Activated naive CD4-positive, alpha-beta T cell treated with anti-CD3 and anti-CD28 coated beads, Interleukin-2, amount 50 U/mL, for 24 hours (primary cell): Measurements from ENCODE around the gene LRP5.
"Not testable (repeated sequence)": the region's sequence is repeated elsewhere in the genome, so short reads cannot be mapped to it uniquely, and the experiment has no call there.

ENCODE experiments used
- H3K27ac Mint-ChIP-seq: one replicate; pipeline ENCODE4 v1.8.0; 2021; ENCODE audit warnings: mild to moderate bottlenecking, mixed read lengths
- H3K27me3 Mint-ChIP-seq: one replicate; pipeline ENCODE4 v1.8.0; 2021; ENCODE audit warnings: mixed read lengths
- H3K36me3 Mint-ChIP-seq: one replicate; pipeline ENCODE4 v1.8.0; 2021; ENCODE audit warnings: mixed read lengths
- H3K4me1 Mint-ChIP-seq: one replicate; pipeline ENCODE4 v1.8.0; 2021; ENCODE audit warnings: mixed read lengths
- H3K4me3 Mint-ChIP-seq: one replicate; pipeline ENCODE4 v1.8.0; 2021; ENCODE audit warnings: mild to moderate bottlenecking, mixed read lengths
- H3K9me3 Mint-ChIP-seq: one replicate; pipeline ENCODE4 v1.8.0; 2021; ENCODE audit warnings: mixed read lengths

The LRP5 gene

DNA sequence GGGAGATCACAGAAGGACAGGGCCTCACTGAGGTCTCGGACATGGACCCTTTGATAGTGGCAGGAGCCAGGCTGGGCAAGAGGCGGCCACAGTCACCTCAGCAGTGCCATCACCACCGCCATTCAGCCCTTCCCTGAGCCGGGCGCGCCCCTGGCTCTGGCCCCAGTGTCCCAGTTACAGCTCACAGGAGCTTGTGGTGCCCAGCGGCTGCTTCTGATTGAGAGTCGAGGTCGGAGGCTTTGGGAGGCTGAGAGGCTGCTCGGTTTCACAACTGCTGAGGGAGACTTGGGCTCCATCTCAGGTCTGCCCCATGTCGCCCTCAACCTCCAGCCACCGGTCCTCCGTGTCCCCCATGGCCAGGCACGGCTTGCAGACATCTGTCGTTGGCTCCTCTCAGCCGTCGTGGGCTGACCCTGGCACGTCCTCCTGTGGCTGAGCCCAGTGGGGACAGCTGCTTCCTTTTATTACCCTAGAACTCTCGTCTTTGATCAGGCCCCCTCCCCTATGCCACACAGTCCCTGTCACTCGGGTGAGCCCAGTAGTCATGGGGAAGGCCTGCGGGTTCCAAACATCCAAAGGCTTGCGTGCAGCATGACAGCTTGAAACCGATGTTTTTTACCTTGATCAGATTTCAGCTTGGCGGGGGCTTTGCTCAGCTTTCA lies 119.7 kb downstream of the LRP5 start:
- no peak overlapping the region for H3K27ac Mint-ChIP-seq

DNA sequence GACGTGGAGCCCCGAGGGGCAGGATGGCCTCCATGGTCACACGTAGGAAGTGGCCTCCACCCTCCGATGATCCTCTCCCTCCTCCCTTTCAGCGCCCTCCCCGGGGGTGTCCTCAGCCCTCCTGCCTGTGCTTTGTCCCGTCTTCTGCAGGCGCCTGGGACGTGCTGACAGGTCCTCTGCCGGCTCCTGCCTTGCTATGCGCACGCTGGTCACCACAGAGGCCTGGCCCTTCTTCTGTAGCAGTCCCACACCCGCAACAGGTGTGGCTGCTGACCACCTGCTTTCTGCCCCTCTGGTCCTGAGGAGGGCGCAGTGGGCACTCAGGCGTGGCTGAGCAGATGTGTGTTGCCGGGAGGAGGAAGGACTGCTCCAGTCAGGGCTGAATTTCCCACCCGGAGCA lies 120.5 kb downstream of the LRP5 start:
- Mint-ChIP-seq H3K4me3 (no peak overlapping the region), H3K27ac (no peak overlapping the region), H3K9me3 (no peaks in the 10 kb centered on the region), H3K27me3 (no peaks in the 10 kb centered on the region), H3K36me3 (peaks cover 13% of the 10 kb centered on the region), H3K4me1 (no peaks in the 10 kb centered on the region)

More for the DNA sequence above, 119.7 kb downstream of the LRP5 start:
- no peaks in the 10 kb centered on the region for H3K27me3 Mint-ChIP-seq
- no peaks in the 10 kb centered on the region for H3K4me1 Mint-ChIP-seq
- H3K4me3 Mint-ChIP-seq: no peak overlapping the region
- peaks cover 13% of the 10 kb centered on the region for H3K36me3 Mint-ChIP-seq
- H3K9me3 Mint-ChIP-seq: no peaks in the 10 kb centered on the region

DNA sequence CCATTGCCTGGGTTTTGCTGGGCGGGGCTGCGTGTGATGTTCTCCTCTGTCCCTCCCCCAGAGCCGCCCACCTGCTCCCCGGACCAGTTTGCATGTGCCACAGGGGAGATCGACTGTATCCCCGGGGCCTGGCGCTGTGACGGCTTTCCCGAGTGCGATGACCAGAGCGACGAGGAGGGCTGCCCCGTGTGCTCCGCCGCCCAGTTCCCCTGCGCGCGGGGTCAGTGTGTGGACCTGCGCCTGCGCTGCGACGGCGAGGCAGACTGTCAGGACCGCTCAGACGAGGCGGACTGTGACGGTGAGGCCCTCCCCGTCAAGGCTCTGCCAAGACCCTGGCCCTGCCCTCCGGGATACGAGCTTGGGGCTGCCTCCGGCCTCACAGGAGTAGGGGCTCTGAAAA lies 121.2 kb downstream of the LRP5 start:
- Mint-ChIP-seq H3K4me3 (no peak overlapping the region), H3K4me1 (no peaks in the 10 kb centered on the region), H3K9me3 (no peaks in the 10 kb centered on the region), H3K36me3 (peaks cover 11% of the 10 kb centered on the region), H3K27ac (no peak overlapping the region), H3K27me3 (no peaks in the 10 kb centered on the region)

DNA sequence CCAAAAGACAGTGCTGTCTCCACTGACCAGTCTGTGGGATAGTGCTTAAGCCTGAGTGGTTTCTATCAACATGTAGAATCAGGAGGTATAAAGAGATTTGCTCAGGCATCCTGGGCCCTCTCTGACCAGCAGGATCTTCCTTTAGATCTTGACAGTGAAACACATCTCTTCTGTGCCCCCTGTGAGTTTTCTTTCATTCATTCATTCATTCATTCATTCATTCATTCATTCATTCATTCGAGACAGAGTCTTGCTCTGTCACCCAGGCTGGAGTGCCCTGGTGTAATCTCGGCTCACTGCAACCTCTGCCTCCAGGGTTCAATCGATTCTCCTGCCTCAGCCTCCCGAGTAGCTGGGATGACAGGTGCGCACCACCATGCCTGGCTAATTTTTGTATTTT lies 121.8 kb downstream of the LRP5 start:
- H3K4me3 Mint-ChIP-seq: not testable (repeated sequence)

DNA sequence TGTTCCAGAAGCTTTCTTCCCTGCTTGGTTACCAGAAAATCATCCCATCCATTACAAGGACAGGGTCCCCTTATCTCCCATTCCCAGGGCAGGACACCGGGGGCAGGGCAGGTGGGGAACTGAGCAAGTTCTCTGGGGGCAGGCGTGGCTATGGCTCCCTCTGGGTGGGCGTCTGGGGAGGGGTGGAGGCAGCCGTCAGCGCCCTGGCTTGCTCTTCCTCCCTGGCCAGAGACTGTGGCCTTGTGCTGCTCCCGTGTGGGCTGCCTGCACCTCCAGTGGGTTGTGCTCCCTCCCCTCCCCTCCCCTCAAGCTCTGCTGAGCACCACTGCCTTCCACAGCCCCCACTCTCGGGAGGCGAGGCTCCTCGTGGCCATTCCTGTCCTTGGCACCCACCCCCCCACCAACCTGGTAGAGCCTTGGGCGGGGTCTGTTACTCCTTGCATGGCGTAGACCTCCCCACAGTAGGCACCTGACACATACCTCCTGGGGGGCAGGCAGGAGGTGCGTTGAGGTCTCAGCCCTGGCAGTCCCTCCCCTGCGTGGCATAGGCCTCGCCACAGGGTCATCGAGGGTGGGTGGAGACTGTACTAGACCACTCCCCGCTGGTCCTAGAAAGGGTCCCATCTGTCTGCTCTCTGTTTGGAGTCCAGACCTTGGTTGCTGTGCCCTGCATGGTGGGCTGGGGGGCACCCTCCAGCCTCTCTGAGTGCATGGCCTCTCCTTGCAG lies 123.9 kb downstream of the LRP5 start:
- Mint-ChIP-seq H3K4me3 (no peak overlapping the region), H3K27ac (no peak overlapping the region), H3K4me1 (no peaks in the 10 kb centered on the region), H3K27me3 (no peaks in the 10 kb centered on the region), H3K36me3 (no peaks in the 10 kb centered on the region), H3K9me3 (no peaks in the 10 kb centered on the region)

More for the DNA sequence above, 121.8 kb downstream of the LRP5 start:
- H3K27me3 Mint-ChIP-seq, H3K36me3 Mint-ChIP-seq, H3K27ac Mint-ChIP-seq, H3K4me1 Mint-ChIP-seq, H3K9me3 Mint-ChIP-seq: not testable (repeated sequence)

DNA sequence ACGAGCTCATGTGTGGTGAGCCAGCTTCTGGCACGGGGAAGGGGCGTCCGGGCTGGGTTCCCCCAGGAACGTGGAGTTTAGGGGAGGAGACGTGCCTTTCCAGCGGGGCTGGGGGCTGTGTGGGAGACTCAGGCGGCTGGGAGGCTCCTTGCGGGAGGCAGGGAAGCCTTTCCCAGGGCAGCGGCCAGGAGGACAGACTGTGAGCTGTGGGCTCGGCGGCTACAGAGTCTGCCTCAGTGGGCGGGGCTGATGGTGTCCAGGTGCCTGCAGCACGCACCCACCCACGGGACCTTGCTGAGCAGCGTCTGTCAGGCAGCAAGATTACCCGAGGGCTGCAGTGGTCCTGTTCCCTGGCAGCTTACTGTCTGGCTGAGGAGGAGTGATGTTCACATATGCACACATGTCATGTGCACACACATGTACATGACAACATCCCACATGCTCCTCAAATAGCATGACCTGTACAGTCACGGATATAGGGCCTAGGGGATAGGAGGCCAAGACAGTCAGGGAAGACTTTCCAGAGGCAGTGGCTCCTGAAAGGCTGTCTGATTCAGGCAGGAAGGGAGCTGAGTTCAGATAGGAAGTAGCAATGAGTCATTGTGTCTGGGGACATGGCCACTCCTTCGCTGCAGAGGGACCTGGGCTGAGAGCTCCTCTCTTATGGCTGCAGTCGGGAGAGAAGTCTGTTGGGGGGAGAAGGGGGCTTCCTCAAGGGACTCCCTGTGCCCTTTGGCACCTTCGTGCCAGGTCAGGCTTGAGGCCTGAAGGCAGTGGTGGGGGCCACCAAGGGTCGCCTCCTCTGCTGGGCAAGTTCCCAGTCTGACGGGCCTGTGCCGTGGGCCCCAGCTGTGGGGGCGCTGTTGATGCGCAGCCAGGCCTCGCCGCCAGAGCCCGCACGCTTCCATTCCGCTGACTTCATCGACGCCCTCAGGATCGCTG lies 124.9 kb downstream of the LRP5 start:
- Mint-ChIP-seq H3K4me3 (no peak overlapping the region), H3K36me3 (no peaks in the 10 kb centered on the region), H3K4me1 (no peaks in the 10 kb centered on the region), H3K27me3 (no peaks in the 10 kb centered on the region), H3K27ac (no peak overlapping the region), H3K9me3 (no peaks in the 10 kb centered on the region)

DNA sequence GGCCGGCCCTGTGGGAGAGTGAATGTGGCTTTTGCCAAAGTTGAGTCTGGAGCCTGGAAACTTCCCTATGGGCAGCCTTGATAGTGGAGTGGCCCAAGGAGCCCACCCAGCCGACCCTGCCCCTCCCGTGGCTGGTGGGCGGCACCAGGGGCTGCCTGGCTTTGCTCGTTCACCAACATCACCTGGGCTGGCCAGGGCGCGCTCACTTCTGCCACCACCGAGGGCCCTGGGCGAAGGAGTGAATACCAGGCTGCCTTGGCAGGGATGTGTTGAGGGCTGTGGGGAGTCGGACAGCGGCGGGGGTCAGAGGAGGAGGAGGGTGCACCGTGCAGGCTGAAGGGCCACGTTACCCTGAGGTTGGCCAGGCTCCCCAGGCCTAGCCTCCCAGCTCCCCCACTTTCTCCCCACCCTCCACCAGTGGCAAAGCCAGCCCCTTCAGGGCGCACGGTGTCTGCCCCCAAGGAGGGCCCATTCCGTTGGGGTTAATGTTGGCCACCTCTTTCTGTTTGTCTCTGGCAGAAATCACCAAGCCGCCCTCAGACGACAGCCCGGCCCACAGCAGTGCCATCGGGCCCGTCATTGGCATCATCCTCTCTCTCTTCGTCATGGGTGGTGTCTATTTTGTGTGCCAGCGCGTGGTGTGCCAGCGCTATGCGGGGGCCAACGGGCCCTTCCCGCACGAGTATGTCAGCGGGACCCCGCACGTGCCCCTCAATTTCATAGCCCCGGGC lies 125.7 kb downstream of the LRP5 start:
- Mint-ChIP-seq H3K4me3 (no peak overlapping the region), H3K27me3 (no peaks in the 10 kb centered on the region), H3K27ac (no peak overlapping the region), H3K4me1 (no peaks in the 10 kb centered on the region), H3K36me3 (no peaks in the 10 kb centered on the region), H3K9me3 (no peaks in the 10 kb centered on the region)

DNA sequence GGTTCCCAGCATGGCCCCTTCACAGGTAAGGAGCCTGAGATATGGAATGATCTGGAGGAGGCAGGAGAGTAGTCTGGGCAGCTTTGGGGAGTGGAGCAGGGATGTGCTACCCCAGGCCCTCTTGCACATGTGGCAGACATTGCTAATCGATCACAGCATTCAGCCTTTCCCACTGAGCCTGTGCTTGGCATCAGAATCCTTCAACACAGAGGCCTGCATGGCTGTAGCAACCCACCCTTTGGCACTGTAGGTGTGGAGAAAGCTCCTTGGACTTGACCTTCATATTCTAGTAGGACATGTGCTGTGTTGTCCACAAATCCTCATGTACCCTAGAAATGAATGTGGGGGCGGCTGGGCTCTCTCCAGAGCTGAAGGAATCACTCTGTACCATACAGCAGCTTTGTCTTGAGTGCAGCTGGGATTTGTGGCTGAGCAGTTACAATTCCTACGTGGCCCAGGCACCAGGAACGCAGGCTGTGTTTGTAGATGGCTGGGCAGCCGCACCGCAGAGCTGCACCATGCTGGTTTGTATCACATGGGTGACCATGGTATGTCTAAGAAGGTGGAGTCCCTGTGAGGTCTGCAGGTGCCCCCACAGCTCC lies 126.4 kb downstream of the LRP5 start:
- H3K4me3 Mint-ChIP-seq: no peak overlapping the region
- H3K9me3 Mint-ChIP-seq: no peaks in the 10 kb centered on the region
- H3K27ac Mint-ChIP-seq: no peak overlapping the region
- H3K36me3 Mint-ChIP-seq: no peaks in the 10 kb centered on the region
- no peaks in the 10 kb centered on the region for H3K27me3 Mint-ChIP-seq
- H3K4me1 Mint-ChIP-seq: no peaks in the 10 kb centered on the region

DNA sequence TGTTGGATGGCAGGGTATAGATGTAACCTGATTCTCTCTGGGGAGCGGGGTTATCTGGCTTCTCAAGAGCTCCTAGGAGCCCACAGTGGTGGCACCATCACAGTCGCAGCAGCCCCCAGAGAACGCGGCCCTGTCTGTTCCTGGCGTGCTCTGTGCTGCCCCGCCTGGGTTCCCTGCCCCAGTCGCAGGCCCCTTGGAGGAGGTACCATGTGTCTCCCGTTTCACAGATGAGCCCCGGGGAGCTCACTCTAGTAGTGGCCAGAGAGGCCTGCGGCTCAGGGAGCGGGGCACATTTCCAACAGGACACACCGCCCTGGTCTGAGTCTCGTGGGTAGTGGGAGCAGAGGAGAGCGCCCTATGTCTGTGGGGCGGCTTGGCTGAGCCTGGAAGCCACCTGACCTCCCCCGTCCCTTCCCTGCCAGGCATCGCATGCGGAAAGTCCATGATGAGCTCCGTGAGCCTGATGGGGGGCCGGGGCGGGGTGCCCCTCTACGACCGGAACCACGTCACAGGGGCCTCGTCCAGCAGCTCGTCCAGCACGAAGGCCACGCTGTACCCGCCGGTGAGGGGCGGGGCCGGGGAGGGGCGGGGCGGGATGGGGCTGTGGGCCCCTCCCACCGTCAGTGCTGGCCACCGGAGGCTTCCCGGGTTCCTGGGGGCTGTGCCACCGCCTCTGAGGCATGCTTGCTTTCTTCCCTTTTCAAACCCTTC lies 127.1 kb downstream of the LRP5 start:
- Mint-ChIP-seq H3K27ac (no peak overlapping the region), H3K4me1 (no peaks in the 10 kb centered on the region), H3K9me3 (no peaks in the 10 kb centered on the region), H3K36me3 (no peaks in the 10 kb centered on the region), H3K27me3 (no peaks in the 10 kb centered on the region), H3K4me3 (no peak overlapping the region)

DNA sequence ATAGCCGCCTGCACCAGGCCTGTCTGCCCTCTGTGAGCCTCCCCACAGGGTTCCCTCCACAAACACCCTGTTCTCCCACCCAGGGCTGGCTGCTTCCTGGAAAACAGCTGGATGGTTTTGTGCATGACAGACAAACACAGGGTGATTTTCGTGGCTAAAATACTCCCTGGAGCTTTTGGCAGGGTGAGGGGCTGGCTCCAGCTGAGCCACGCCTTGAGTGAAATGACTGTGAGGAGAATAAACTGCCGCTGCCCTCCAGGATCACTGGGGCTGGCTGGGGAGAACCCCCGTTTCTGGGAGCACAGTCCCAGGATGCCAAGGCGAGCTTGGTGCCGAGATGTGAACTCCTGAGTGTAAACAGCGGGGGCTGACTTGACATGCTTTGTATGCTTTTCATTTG lies 127.8 kb downstream of the LRP5 start:
- Mint-ChIP-seq H3K27ac (no peak overlapping the region), H3K36me3 (no peaks in the 10 kb centered on the region), H3K27me3 (no peaks in the 10 kb centered on the region), H3K9me3 (no peaks in the 10 kb centered on the region), H3K4me3 (no peak overlapping the region), H3K4me1 (no peaks in the 10 kb centered on the region)

DNA sequence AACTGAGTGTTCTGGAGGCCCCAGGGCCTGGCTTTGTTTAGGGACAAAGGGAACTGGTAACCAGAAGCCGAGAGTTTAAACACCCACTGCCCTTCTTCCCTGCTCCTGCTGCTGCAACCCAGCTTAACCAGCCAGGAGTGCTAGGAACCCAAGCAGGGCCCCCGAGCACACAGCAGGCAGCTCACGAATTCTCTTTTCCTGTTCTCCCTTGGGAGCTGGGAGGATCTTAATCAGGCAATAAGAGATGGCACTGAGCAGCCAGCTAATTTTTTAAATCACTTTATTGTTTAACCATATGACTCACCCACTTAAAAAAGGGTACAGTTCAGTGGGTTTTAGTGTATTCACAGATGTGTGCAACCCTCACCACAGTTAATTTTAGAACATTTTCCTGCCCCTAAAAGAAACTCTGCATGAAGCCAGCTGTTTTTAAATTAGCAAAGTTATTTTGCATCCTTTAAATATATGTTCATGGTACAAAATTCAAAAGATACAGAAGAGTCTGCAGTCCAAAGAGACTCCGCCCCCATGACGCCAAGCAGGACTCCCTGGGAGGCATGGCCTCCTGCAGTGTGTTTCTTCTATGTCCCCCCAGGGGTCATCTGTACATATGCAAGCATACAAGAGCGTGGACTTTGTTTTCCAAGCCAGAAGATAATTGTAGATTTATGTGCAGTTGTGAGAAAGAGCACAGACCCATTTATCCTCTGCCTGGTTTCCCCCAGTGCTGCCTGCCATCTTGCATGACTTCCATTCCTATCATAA lies 129.3 kb downstream of the LRP5 start:
- Mint-ChIP-seq H3K9me3 (no peaks in the 10 kb centered on the region), H3K27ac (no peak overlapping the region), H3K4me3 (no peak overlapping the region), H3K36me3 (no peaks in the 10 kb centered on the region), H3K4me1 (no peaks in the 10 kb centered on the region), H3K27me3 (no peaks in the 10 kb centered on the region)

DNA sequence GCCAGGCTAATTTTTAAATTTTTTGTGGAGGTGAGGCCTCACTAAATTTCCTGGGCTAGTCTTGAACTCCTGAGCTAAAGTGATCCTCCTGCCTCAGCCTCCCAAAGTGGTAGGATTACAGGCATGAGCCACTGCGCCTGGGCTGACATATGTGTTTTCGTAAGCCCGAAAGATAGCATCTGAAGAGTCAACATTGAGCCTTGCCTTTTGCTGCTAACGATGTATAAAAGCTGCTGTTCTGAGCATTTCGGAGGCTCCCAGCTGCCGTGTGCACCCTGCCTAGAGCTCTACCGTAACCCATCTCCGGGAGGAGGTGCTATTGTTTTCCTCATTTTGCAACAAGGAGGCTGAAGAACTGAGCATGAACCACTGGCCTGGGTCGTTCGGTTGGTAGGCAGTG lies 130.0 kb downstream of the LRP5 start:
- no peak overlapping the region for H3K27ac Mint-ChIP-seq

DNA sequence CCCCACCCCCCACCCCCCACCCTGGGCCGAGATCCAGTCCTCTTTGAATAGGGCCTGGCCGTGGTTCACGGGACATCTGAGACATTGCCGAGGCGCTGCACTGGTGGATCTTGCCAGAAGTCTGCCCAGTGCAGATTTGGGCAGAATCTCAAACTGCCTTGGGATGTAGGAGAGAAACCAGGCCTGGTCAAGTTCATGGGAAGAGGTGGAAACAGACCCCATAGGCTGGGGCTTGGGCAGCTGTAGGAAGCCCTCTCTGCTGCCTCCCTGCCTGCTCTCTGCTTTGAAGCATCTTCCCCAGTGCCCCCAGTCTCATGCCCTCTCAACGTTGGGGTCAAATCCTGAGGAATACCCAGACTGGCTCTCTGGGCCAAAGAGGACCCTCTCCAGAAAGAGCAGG lies 132.2 kb downstream of the LRP5 start:
- no peaks in the 10 kb centered on the region for H3K36me3 Mint-ChIP-seq
- no peak overlapping the region for H3K4me3 Mint-ChIP-seq
- no peak overlapping the region for H3K27ac Mint-ChIP-seq
- no peaks in the 10 kb centered on the region for H3K9me3 Mint-ChIP-seq
- H3K4me1 Mint-ChIP-seq: peaks cover 9% of the 10 kb centered on the region
- no peaks in the 10 kb centered on the region for H3K27me3 Mint-ChIP-seq

More for the DNA sequence above, 130.0 kb downstream of the LRP5 start:
- Mint-ChIP-seq H3K4me3 (no peak overlapping the region), H3K9me3 (no peaks in the 10 kb centered on the region), H3K36me3 (no peaks in the 10 kb centered on the region), H3K4me1 (peaks cover 3% of the 10 kb centered on the region), H3K27me3 (no peaks in the 10 kb centered on the region)

DNA sequence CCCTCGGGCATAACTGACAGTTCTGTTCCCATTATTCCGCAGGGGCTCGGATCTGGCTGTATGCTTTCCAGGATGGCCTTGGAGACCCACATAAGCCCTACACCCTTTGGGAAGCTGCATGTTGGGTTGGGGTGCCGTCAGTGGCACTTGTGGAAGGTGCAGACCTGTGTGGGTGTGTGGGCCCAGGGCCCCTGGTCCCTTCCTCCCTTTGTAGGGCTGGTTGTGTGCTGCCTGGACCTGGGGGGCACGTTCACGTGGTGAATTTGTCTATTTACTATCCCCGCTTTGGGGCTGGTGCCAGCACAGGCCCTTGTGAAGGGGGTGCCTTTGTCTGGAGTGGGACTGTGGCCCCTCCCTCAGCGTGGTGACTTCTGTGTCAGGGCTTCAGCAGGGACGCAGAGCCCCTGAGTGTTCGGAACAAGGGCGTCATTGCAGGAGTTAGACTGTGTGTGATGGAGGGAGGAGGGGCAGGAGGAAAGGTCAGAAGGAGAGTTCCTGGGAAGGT lies 133.2 kb downstream of the LRP5 start:
- no peak overlapping the region for H3K27ac Mint-ChIP-seq
- no peak overlapping the region for H3K4me3 Mint-ChIP-seq
- peaks cover 9% of the 10 kb centered on the region for H3K4me1 Mint-ChIP-seq
- H3K9me3 Mint-ChIP-seq: no peaks in the 10 kb centered on the region
- no peaks in the 10 kb centered on the region for H3K36me3 Mint-ChIP-seq
- no peaks in the 10 kb centered on the region for H3K27me3 Mint-ChIP-seq
